Stomach (tissue), 9 donors: ENCODE data around the gene NLK. TPM values are rescaled to one million over a fixed set of nuclear protein-coding genes. Genes with fewer than 3 reads are reported as not detected.
"Not testable (repeated sequence)": the region's sequence is repeated elsewhere in the genome, so short reads cannot be mapped to it uniquely, and the experiment has no call there.

Source experiments
- DNase-seq, 2 donors: peaks; one replicate each; pipeline versions ENCODE4 v3.0.0 to v3.0.0-alpha.2; 2013 to 2019
- H3K27ac ChIP-seq, 5 donors: fragments of 200-600 bp in 4 of 5; sonication (generic) in 4 of 5; one replicate each; pipeline ENCODE4 v1.5.1; 2013 to 2019; ENCODE audit warnings: mild to moderate bottlenecking in 1 of 5, moderate library complexity in 1 of 5
- H3K27me3 ChIP-seq, 3 donors: fragments of 200-600 bp; sonication (generic); one replicate each; pipeline ENCODE4 v1.5.1; 2017 to 2019; ENCODE audit warnings: mixed run types in 1 of 3
- H3K36me3 ChIP-seq, 4 donors: fragments of 200-600 bp; sonication (generic); 1 replicate in 3 of 4; 2 replicates in 1 of 4; pipeline ENCODE4 v1.5.1; 2016 to 2019
- H3K4me1 ChIP-seq, 4 donors: fragments of 200-600 bp; sonication (generic); one replicate each; pipeline ENCODE4 v1.5.1; 2016 to 2019
- H3K4me3 ChIP-seq, 4 donors: fragments of 200-600 bp; sonication (generic) in 3 of 4; one replicate each; pipeline ENCODE4 v1.5.1; 2016 to 2019; ENCODE audit warnings: mild to moderate bottlenecking in 1 of 4
- H3K9me3 ChIP-seq, 4 donors: fragments of 200-600 bp; sonication (generic); one replicate each; pipeline ENCODE4 v1.5.1; 2016 to 2019
- EP300 ChIP-seq: sonication (generic); formaldehyde crosslinking; IDR thresholded peaks from one replicate; pipeline ENCODE4 v1.6.1; 2017; ENCODE audit warnings: antibody characterized with exemption
- POLR2A ChIP-seq, 4 donors: fragments of 450-650 bp; IDR thresholded peaks; one replicate each; pipeline ENCODE4 v1.6.1; 2016; ENCODE audit warnings: antibody characterized with exemption in 4 of 4, control low read depth in 2 of 4, mild to moderate bottlenecking in 1 of 4, moderate library complexity in 1 of 4
- POLR2AphosphoS5 ChIP-seq, 3 donors: sonication (generic); formaldehyde crosslinking; IDR thresholded peaks; one replicate each; pipeline ENCODE4 v1.6.1; 2016; ENCODE audit warnings: antibody characterized with exemption in 3 of 3
- WGBS, 5 donors: extraction: QIAGEN DNeasy Blood & Tissue Kit in 3 of 5; methylation state at CpG; one replicate each; pipeline versions ENCODE4 v1.1.5 to v1.1.7; 2013 to 2018; 5-methylcytosine and 5-hydroxymethylcytosine counted together
- intact Hi-C: fragments of 100-400 bp; cut with DNase I; formaldehyde crosslinking; loops from one replicate; pipeline ENCODE4 v1.15.1; 2023; ENCODE audit warnings: low total_unique reads
- polyA plus RNA-seq, 3 donors: library from polyadenylated mRNA; stranded (reverse); fragments of 200-250 nt; gene quantifications; one replicate each; pipeline ENCODE4 v1.2.3, GENCODE V29; 2013
- total RNA-seq, 5 donors: library from RNA; depleted of rRNA; stranded (reverse); fragments of >200 nt; gene quantifications; one replicate each; pipeline versions ENCODE4 v1.1.0 to v1.2.3, GENCODE V29; 2014 to 2016
- TF ChIP-seq, protein P1 (sequence below), 7 experiments: fragments of 450-650 bp in 4 of 7; fragments of 200-600 bp in 3 of 7; sonication (generic) in 3 of 7; IDR thresholded peaks; one replicate each; pipeline ENCODE4 v1.5.1; 2016 to 2019; ENCODE audit warnings: antibody characterized with exemption in 7 of 7, control low read depth in 2 of 7, mild to moderate bottlenecking in 1 of 7
- donor health status: healthy with polysubstance abuse.
- donor health status: Bipolar disorder and iron deficiency.
- donor health status: healthy.

NLK gene
- total and polyA plus RNA-seq, 8 donors, result 4.3 to 169 (median 14.7) TPM

DNA sequence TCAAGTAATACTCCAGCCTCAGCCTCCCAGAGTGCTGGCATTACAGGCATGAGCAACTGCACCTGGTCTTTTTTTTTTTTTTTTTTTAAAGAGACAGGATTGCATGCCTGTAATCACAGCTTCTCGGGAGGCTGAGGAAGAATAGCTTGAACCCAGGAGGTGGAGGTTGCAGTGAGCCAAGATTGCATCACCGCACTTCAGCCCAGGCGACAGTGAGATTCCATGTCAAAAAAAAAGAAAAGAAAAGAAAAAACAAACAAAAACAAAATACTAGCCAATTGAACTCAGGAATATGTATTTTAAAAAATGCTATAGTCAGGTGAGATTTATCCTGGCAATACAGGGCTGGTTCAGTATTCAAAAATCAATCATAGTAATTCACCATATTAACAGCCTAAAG is 158.8 kb downstream of the NLK start:
- intact Hi-C loops, result no loop called here
- Histone ChIP-seq H3K9me3 (no peaks in the 10 kb centered on the region), H3K4me1 (no peaks in the 10 kb centered on the region), H3K36me3 (peaks cover 0 to 21% (median 19%) of the 10 kb centered on the region in 4 donors), H3K4me3 (no peak overlapping the region), H3K27ac (no peak overlapping the region), H3K27me3 (no peaks in the 10 kb centered on the region)
- TF ChIP-seq POLR2AphosphoS5 (IDR thresholded peaks at IDR 0.05) (no peak), EP300 (no peak), POLR2A (IDR thresholded peaks at IDR 0.05) (no peak)
- TF ChIP-seq, protein P1, sequence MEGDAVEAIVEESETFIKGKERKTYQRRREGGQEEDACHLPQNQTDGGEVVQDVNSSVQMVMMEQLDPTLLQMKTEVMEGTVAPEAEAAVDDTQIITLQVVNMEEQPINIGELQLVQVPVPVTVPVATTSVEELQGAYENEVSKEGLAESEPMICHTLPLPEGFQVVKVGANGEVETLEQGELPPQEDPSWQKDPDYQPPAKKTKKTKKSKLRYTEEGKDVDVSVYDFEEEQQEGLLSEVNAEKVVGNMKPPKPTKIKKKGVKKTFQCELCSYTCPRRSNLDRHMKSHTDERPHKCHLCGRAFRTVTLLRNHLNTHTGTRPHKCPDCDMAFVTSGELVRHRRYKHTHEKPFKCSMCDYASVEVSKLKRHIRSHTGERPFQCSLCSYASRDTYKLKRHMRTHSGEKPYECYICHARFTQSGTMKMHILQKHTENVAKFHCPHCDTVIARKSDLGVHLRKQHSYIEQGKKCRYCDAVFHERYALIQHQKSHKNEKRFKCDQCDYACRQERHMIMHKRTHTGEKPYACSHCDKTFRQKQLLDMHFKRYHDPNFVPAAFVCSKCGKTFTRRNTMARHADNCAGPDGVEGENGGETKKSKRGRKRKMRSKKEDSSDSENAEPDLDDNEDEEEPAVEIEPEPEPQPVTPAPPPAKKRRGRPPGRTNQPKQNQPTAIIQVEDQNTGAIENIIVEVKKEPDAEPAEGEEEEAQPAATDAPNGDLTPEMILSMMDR (IDR thresholded peaks at IDR 0.05), result no peak
- no peak for DNase-seq
- 81 to 87% (median 83%) methylated on average over 3 of the region's 3 CpGs for WGBS, 5 donors

DNA sequence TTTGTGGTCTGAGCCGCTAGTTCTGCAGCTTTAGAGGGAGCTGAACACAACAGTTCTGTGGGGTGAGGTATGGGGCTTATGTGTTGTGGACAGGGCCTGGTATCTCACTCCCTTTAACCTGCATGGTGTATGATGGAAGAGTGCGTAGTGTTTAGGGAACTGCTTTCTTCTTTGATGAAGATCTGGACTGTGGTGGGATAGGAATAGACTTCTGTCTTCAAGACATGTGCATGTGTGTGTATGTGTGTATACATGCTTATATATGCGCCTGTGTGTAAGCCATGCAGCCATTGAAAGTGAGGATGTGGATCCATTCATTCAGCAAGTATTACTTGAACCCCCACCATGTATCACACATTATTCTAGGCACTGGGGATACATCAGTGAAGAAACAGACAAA is 161.8 kb downstream of the NLK start:
- WGBS, 5 donors, result 87 to 97% (median 95%) methylated on average over 3 of the region's 3 CpGs
- Histone ChIP-seq H3K4me3 (no peak overlapping the region), H3K27me3 (no peaks in the 10 kb centered on the region), H3K4me1 (no peaks in the 10 kb centered on the region), H3K9me3 (no peaks in the 10 kb centered on the region), H3K27ac (no peak overlapping the region), H3K36me3 (no peaks in the 10 kb centered on the region)
- no peak for DNase-seq
- intact Hi-C loops, result no loop called here
- TF ChIP-seq POLR2AphosphoS5 (IDR thresholded peaks at IDR 0.05), result no peak

DNA sequence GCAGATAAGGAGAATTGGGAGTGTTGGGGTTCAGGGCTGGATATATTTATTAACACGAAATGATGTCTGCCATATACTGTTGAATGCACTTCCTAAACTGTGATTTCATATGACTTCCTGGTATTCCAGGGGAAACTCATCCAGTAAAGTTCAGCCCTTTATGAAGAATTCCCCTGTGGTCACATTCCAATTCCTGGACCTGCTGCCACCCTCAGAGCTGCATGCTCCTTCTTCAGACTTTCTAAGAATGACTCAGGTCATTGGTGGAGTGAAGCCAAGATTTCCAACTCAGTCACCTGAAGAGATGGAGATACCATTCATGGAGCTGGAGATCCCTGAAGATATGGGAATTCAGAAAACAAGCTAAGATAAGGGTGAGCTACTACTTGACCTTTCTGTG is 162.3 kb downstream of the NLK start:
- Histone ChIP-seq H3K27me3 (no peaks in the 10 kb centered on the region), H3K27ac (no peak overlapping the region), H3K4me1 (no peaks in the 10 kb centered on the region), H3K9me3 (no peaks in the 10 kb centered on the region), H3K36me3 (no peaks in the 10 kb centered on the region), H3K4me3 (no peak overlapping the region)
- 57 to 86% (median 84%) methylated on average over 1 of the region's 1 CpG for WGBS, 5 donors
- DNase-seq, result no peak
- no peak for TF ChIP-seq POLR2A (IDR thresholded peaks at IDR 0.05)
- TF ChIP-seq EP300, result no peak
- TF ChIP-seq POLR2AphosphoS5 (IDR thresholded peaks at IDR 0.05), result no peak
- TF ChIP-seq, protein P1 (IDR thresholded peaks at IDR 0.05), result no peak
- intact Hi-C loops, result no loop called here

DNA sequence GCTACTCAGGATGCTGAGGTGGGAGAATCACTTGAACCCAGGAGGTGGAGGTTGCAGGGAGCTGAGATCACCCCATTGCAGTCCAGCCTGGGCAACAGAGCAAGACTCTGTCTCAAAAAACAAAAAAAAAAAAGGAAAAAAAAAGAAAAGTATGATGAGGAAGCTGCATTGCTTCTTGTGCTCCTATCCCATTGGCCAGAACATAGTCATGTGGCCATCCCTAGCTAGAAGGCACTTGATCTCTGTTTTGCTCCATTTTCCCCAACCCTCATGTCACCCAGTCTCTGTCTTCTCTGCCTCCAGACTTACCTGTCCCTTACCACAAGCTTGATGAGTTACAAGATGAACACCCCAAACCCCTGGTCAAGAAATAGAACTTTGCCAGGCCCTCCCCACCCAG is 163.8 kb downstream of the NLK start:
- TF ChIP-seq EP300, result no peak
- Histone ChIP-seq H3K4me3 (no peak overlapping the region), H3K36me3 (no peaks in the 10 kb centered on the region), H3K9me3 (peaks cover 0 to 7% (median 2%) of the 10 kb centered on the region in 4 donors), H3K27ac (no peak overlapping the region), H3K27me3 (no peaks in the 10 kb centered on the region), H3K4me1 (no peaks in the 10 kb centered on the region)
- intact Hi-C loops, result no loop called here
- no peak for DNase-seq

DNA sequence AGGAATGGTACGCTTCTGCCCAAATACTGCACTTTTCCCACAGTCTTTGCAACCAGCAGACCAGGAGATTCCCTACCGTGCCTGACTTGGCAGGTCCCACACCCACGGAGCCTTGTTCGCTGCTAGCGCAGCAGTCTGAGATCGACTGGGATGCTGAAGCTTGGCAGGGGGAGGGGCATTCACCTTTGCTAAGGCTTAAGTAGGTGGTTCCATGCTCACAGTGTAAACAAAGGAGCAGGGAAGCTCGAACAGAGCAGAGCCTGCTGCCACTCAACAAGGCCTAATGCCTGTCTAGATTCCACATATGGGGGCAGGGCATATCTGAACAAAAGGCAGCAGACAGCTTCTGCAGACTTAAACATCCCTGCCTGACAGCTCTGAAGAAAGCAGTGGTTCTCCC is 169.3 kb downstream of the NLK start:
- Histone ChIP-seq H3K4me3 (no peak overlapping the region), H3K9me3 (peaks cover 0 to 17% (median 5%) of the 10 kb centered on the region in 4 donors), H3K4me1 (no peaks in the 10 kb centered on the region), H3K27me3 (no peaks in the 10 kb centered on the region), H3K27ac (no peak overlapping the region), H3K36me3 (no peaks in the 10 kb centered on the region)
- WGBS, 5 donors, result 86 to 88% (median 87%) methylated on average over 7 of the region's 7 CpGs
- intact Hi-C loops, result no loop called here
- TF ChIP-seq, protein P1 (IDR thresholded peaks at IDR 0.05), result no peak
- no peak for TF ChIP-seq POLR2A (IDR thresholded peaks at IDR 0.05)
- no peak for TF ChIP-seq EP300
- no peak for TF ChIP-seq POLR2AphosphoS5 (IDR thresholded peaks at IDR 0.05)
- DNase-seq, result no peak

DNA sequence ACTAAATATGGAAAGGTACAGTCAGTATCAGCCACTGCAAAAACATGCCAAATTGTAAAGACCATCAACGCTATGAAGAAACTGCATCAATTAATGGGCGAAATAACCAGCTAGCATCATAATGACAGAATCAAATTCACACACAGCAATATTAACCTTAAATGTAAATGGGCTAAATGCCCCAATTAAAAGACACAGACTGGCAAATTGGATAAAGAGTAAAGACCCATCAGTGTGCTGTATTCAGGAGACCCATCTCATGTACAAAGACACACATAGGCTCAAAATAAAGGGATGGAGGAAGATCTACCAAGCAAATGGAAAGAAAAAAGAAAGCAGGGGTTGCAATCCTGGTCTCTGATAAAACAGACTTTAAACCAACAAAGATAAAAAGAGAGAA is 171.1 kb downstream of the NLK start:
- DNase-seq, H3K36me3 ChIP-seq, H3K4me3 ChIP-seq, H3K4me1 ChIP-seq, H3K27ac ChIP-seq, H3K27me3 ChIP-seq, intact Hi-C loops: not testable (repeated sequence)
- H3K9me3 ChIP-seq, result peaks cover 0 to 17% (median 5%) of the 10 kb centered on the region in 4 donors
- 89 to 98% (median 95%) methylated on average over 2 of the region's 2 CpGs for WGBS, 5 donors
